Measurements from ENCODE around the gene PLXNB2.
A peak's percentile ranks its signal among the peaks of the same experiment; 100 is the strongest.

Gene PLXNB2

GRCh38 chr22:50303848-50304527 lies 3.5 kb downstream of the PLXNB2 start:
- no peaks in the 10 kb centered on the region for H3K27me3 ChIP-seq (ENCODE audit: low read depth)
- H3K4me3 ChIP-seq, result no peak overlapping the region
- no peaks in the 10 kb centered on the region for H3K9me3 ChIP-seq
- in situ Hi-C loops (cut with MboI; ENCODE audit: low sequenced_read_pairs), result no loop called here
- H3K4me1 ChIP-seq, result peaks cover 13% of the 10 kb centered on the region
- DNase-seq (ENCODE audit: low spot score in 2 of 2), result peak in 1 of 2 experiments; percentile 45
- H3K36me3 ChIP-seq (replicated peaks), result peaks cover 4% of the 10 kb centered on the region; the same call in 1 of the 2 replicates

GRCh38 chr22:50303515-50303847 lies 4.0 kb downstream of the PLXNB2 start:
- no peaks in the 10 kb centered on the region for H3K9me3 ChIP-seq

GRCh38 chr22:50302564-50302963 lies 4.9 kb downstream of the PLXNB2 start:
- DNase-seq (ENCODE audit: low spot score in 2 of 2), result no peak
- Histone ChIP-seq H3K36me3 (replicated peaks) (peaks cover 4% of the 10 kb centered on the region; the same call in 1 of the 2 replicates), H3K4me1 (peaks cover 13% of the 10 kb centered on the region), H3K27me3 (ENCODE audit: low read depth) (no peaks in the 10 kb centered on the region), H3K9me3 (no peaks in the 10 kb centered on the region), H3K4me3 (no peak overlapping the region)
- in situ Hi-C loops (cut with MboI; ENCODE audit: low sequenced_read_pairs), result no loop called here

More at GRCh38 chr22:50303515-50303847, 4.0 kb downstream of the PLXNB2 start:
- peaks cover 13% of the 10 kb centered on the region for H3K4me1 ChIP-seq
- in situ Hi-C loops (cut with MboI; ENCODE audit: low sequenced_read_pairs), result no loop called here
- no peak overlapping the region for H3K4me3 ChIP-seq
- H3K36me3 ChIP-seq (replicated peaks), result peaks cover 4% of the 10 kb centered on the region; the same call in 1 of the 2 replicates
- no peak for DNase-seq (ENCODE audit: low spot score in 2 of 2)
- no peaks in the 10 kb centered on the region for H3K27me3 ChIP-seq (ENCODE audit: low read depth)

GRCh38 chr22:50302041-50302541 lies 5.4 kb downstream of the PLXNB2 start:
- no peaks in the 10 kb centered on the region for H3K9me3 ChIP-seq
- H3K36me3 ChIP-seq (replicated peaks), result peaks cover 4% of the 10 kb centered on the region; the same call in 1 of the 2 replicates
- in situ Hi-C loops (cut with MboI; ENCODE audit: low sequenced_read_pairs), result no loop called here
- H3K4me3 ChIP-seq, result no peak overlapping the region
- peaks cover 13% of the 10 kb centered on the region for H3K4me1 ChIP-seq
- H3K27me3 ChIP-seq (ENCODE audit: low read depth), result no peaks in the 10 kb centered on the region
- DNase-seq (ENCODE audit: low spot score in 2 of 2), result no peak

- H3K27me3 ChIP-seq (ENCODE audit: low read depth), result no peaks in the 10 kb centered on the region
- DNase-seq (ENCODE audit: low spot score in 2 of 2), result no peak
- in situ Hi-C loops (cut with MboI; ENCODE audit: low sequenced_read_pairs), result no loop called here
- H3K4me1 ChIP-seq, result peaks cover 13% of the 10 kb centered on the region
- no peak overlapping the region for H3K4me3 ChIP-seq
- peaks cover 4% of the 10 kb centered on the region; the same call in 1 of the 2 replicates for H3K36me3 ChIP-seq (replicated peaks)
- H3K9me3 ChIP-seq, result no peaks in the 10 kb centered on the region
Observed at GRCh38 chr22:50301581-50301991, 5.9 kb downstream of the PLXNB2 start.

GRCh38 chr22:50300620-50301257 lies 6.7 kb downstream of the PLXNB2 start:
- in situ Hi-C loops (cut with MboI; ENCODE audit: low sequenced_read_pairs), result no loop called here
- peaks cover 7% of the 10 kb centered on the region for H3K4me1 ChIP-seq
- no peak overlapping the region for H3K4me3 ChIP-seq

GRCh38 chr22:50299785-50300619 lies 7.4 kb downstream of the PLXNB2 start:
- H3K4me3 ChIP-seq, result no peak overlapping the region
- H3K36me3 ChIP-seq (replicated peaks), result no peaks in the 10 kb centered on the region; the same call in 1 of the 2 replicates
- no peak for DNase-seq (ENCODE audit: low spot score in 2 of 2)
- no peaks in the 10 kb centered on the region for H3K27me3 ChIP-seq (ENCODE audit: low read depth)
- no peaks in the 10 kb centered on the region for H3K9me3 ChIP-seq
- no peaks in the 10 kb centered on the region; the same call in 1 of the 2 replicates for H3K4me1 ChIP-seq
- in situ Hi-C loops (cut with MboI; ENCODE audit: low sequenced_read_pairs), result no loop called here

More at GRCh38 chr22:50300620-50301257, 6.7 kb downstream of the PLXNB2 start:
- Histone ChIP-seq H3K9me3 (no peaks in the 10 kb centered on the region), H3K27me3 (ENCODE audit: low read depth) (no peaks in the 10 kb centered on the region), H3K36me3 (replicated peaks) (peaks cover 4% of the 10 kb centered on the region; the same call in 1 of the 2 replicates)
- no peak for DNase-seq (ENCODE audit: low spot score in 2 of 2)

GRCh38 chr22:50298937-50299784 lies 8.3 kb downstream of the PLXNB2 start:
- Histone ChIP-seq H3K36me3 (replicated peaks) (no peaks in the 10 kb centered on the region; the same call in 1 of the 2 replicates), H3K4me3 (no peak overlapping the region), H3K9me3 (no peaks in the 10 kb centered on the region), H3K4me1 (no peaks in the 10 kb centered on the region), H3K27me3 (ENCODE audit: low read depth) (no peaks in the 10 kb centered on the region)
- no peak for DNase-seq (ENCODE audit: low spot score in 2 of 2)
- in situ Hi-C loops (cut with MboI; ENCODE audit: low sequenced_read_pairs), result no loop called here

- in situ Hi-C loops (cut with MboI; ENCODE audit: low sequenced_read_pairs), result no loop called here
- DNase-seq (ENCODE audit: low spot score in 2 of 2), result no peak
- no peaks in the 10 kb centered on the region for H3K27me3 ChIP-seq (ENCODE audit: low read depth)
- no peak overlapping the region for H3K4me3 ChIP-seq
- no peaks in the 10 kb centered on the region for H3K9me3 ChIP-seq
- no peaks in the 10 kb centered on the region; the same call in 1 of the 2 replicates for H3K36me3 ChIP-seq (replicated peaks)
- peaks cover 6% of the 10 kb centered on the region for H3K4me1 ChIP-seq
Observed at GRCh38 chr22:50298266-50298637, 9.2 kb downstream of the PLXNB2 start.

GRCh38 chr22:50297510-50298265 lies 9.8 kb downstream of the PLXNB2 start:
- Histone ChIP-seq H3K36me3 (replicated peaks) (no peaks in the 10 kb centered on the region; the same call in 1 of the 2 replicates), H3K27me3 (ENCODE audit: low read depth) (no peaks in the 10 kb centered on the region), H3K9me3 (no peaks in the 10 kb centered on the region), H3K4me3 (no peak overlapping the region), H3K4me1 (peaks cover 7% of the 10 kb centered on the region)
- DNase-seq (ENCODE audit: low spot score in 2 of 2), result no peak
- in situ Hi-C loops (cut with MboI; ENCODE audit: low sequenced_read_pairs), result no loop called here

GRCh38 chr22:50296658-50297490 lies 10.6 kb downstream of the PLXNB2 start:
- no peak for DNase-seq (ENCODE audit: low spot score in 2 of 2)
- no peaks in the 10 kb centered on the region for H3K9me3 ChIP-seq
- no peak overlapping the region for H3K4me3 ChIP-seq
- in situ Hi-C loops (cut with MboI; ENCODE audit: low sequenced_read_pairs), result no loop called here
- H3K4me1 ChIP-seq, result peaks cover 7% of the 10 kb centered on the region
- no peaks in the 10 kb centered on the region for H3K27me3 ChIP-seq (ENCODE audit: low read depth)
- H3K36me3 ChIP-seq (replicated peaks), result no peaks in the 10 kb centered on the region; the same call in 1 of the 2 replicates

GRCh38 chr22:50294319-50294656 lies 13.2 kb downstream of the PLXNB2 start:
- Histone ChIP-seq H3K9me3 (no peaks in the 10 kb centered on the region), H3K4me3 (no peak overlapping the region), H3K4me1 (peaks cover 7% of the 10 kb centered on the region), H3K27me3 (ENCODE audit: low read depth) (no peaks in the 10 kb centered on the region), H3K36me3 (replicated peaks) (peaks cover 7% of the 10 kb centered on the region; the same call in 1 of the 2 replicates)
- in situ Hi-C loops (cut with MboI; ENCODE audit: low sequenced_read_pairs), result no loop called here
- DNase-seq (ENCODE audit: low spot score in 2 of 2), result no peak
